Measurements from ENCODE around the gene CDKL5. TPM values are rescaled to one million over a fixed set of nuclear protein-coding genes. Genes with fewer than 3 reads are reported as not detected.

The CDKL5 gene
- total RNA-seq, 1 experiment from 2014 or later: 0.34 TPM

- no peak for DNase-seq (ENCODE audit: low read depth)
- in situ Hi-C loops (cut with HindIII; ENCODE audit: low pct_unique_long_range_greater_than_20kb, low sequenced_read_pairs): no loop called here
These were observed 188.7 kb downstream of the CDKL5 start for GRCh38 chrX:18613930-18614639.

DNA sequence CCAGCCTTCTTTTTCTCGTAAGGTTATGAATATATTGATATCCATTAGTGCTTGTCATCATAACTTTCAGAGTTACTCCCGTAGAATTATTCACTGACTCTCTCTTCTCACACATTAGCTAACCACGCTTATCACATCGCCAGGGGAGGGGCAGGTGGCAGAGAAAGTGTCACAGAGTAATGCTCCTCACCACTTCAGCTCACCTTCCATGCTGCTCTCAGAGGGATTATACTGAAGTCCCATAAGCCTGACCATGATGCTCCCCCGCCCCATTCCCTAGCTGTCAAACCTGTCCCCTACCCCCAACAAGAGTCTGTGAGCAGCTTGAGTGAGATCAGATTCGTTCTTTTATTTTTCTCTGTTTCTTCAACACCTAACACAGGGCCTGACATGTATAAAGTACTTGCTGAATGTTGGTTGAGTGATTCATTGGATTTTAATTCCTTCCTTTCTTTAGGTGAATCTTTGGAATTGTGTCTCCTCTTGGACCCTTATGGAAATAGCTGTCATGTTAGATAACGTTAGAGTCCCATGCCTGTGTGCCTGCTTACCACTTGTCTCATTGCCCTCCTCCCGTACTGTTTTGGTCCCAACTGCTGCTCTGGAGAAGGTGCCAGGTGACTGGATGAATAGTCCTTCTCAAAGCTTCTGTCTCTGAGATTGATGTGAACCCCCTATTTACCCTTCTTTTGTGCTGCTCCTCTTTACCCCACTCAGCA is 191.4 kb downstream of the CDKL5 start:
- DNase-seq (ENCODE audit: low read depth): no peak
- in situ Hi-C loops (cut with HindIII; ENCODE audit: low pct_unique_long_range_greater_than_20kb, low sequenced_read_pairs): no loop called here

GRCh38 chrX:18617407-18617750 is 192.0 kb downstream of the CDKL5 start:
- peak; percentile 78 for DNase-seq (ENCODE audit: low read depth)
- in situ Hi-C loops (cut with HindIII; ENCODE audit: low pct_unique_long_range_greater_than_20kb, low sequenced_read_pairs): no loop called here

DNA sequence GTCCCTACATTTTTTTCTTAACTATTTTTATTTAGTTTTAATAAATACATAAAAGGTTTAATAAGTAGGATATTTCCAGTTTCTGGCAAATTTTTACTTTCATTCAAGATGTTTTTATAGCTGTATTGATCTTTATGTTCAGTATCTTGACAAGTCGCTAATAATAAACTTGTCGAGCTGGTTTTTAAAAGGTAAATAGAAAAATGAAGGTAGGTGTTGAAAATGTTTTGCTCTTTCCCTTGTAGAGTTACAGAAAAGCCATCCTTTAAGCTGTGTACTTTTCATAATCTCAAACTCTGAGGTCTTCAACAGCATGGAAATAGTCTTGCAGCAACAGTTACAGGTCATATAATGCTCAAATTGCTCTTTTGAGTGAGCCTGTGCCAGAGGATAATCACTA is 193.9 kb downstream of the CDKL5 start:
- in situ Hi-C loops (cut with HindIII; ENCODE audit: low pct_unique_long_range_greater_than_20kb, low sequenced_read_pairs): no loop called here
- DNase-seq (ENCODE audit: low read depth): no peak

DNA sequence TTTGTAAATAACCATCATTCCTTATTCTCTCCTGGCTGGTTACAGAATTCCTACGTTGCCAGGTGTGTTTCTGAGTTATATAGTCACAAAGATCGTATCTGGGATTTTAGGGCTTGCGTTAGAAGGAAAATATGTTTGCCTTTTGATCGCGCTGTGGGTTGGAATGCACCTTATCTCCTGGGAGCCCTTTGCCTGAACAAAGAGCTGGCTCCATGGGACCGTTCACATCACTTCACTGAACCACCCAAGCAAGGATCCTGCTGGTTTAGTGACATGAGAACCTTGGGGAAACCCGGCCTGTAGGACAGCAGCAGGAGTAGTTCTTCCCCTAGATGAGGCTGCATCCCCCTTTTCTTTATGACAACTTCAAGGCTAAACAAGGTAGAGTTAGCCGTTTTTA is 194.9 kb downstream of the CDKL5 start:
- DNase-seq (ENCODE audit: low read depth): no peak
- in situ Hi-C loops (cut with HindIII; ENCODE audit: low pct_unique_long_range_greater_than_20kb, low sequenced_read_pairs): no loop called here

GRCh38 chrX:18624599-18624998 is 199.2 kb downstream of the CDKL5 start:
- DNase-seq (ENCODE audit: low read depth): no peak
- in situ Hi-C loops (cut with HindIII; ENCODE audit: low pct_unique_long_range_greater_than_20kb, low sequenced_read_pairs): no loop called here

- in situ Hi-C loops (cut with HindIII; ENCODE audit: low pct_unique_long_range_greater_than_20kb, low sequenced_read_pairs): no loop called here
- no peak for DNase-seq (ENCODE audit: low read depth)
These were observed 205.5 kb downstream of the CDKL5 start for GRCh38 chrX:18630934-18631333.

DNA sequence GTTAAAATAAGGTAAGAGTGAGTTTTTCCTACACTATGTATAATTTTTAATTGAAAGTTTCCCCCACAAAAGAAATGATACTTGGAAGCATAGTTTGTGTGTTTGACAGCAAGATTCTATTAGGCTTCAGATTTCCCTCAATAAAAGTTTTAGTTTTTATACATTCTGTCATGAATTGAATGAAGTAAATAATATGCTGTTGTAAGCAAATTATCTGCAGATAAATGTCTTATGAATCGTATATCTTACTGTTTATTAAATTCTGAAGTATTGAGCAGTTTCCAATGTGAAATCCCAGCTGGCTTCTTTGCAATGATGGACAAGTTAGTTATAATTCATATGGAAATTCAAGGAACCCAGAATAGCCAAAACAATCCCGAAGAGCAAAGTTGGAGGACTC is 213.0 kb downstream of the CDKL5 start:
- in situ Hi-C loops (cut with HindIII; ENCODE audit: low pct_unique_long_range_greater_than_20kb, low sequenced_read_pairs): no loop called here
- no peak for DNase-seq (ENCODE audit: low read depth)

DNA sequence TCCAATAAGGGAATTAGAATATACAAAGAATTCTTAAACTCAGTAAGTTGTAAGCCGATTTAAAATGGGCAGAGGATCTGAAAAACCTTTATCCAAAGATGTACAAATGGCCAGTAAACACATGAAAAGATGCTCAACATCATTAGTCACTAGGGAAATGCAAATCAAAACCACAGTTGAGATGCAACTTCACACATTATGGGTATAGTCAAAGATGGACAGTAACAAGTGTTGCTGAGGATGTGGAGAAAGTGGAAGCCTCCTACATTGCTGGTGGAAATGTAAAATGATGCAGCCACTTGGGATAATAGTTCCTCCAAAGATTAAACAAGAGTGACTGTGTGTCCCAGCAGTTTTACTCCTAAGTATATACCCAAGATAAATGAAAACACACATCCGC is 213.9 kb downstream of the CDKL5 start:
- in situ Hi-C loops (cut with HindIII; ENCODE audit: low pct_unique_long_range_greater_than_20kb, low sequenced_read_pairs): no loop called here
- no peak for DNase-seq (ENCODE audit: low read depth)

GRCh38 chrX:18640686-18641085 is 215.3 kb downstream of the CDKL5 start:
- no peak for DNase-seq (ENCODE audit: low read depth)
- in situ Hi-C loops (cut with HindIII; ENCODE audit: low pct_unique_long_range_greater_than_20kb, low sequenced_read_pairs): no loop called here

DNA sequence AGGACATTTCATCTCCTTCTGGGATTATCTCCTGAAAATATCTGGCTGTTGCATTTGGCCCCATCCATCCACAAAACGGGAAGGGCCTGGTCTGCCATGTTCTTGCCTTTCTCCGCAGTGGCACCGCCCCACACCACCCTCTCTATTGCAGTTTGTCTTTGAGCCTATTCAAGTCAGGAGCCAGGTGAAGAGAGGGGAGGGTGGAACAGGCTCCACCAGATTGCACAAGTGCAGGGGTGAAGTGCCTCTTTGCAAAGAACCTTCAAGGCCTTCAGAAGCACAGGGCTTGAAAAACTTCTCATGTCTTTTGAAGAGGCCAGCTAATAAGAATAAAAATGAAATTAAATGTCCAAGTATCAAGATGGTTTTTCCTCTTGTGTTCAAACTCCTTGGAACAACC is 217.8 kb downstream of the CDKL5 start:
- no peak for DNase-seq (ENCODE audit: low read depth)
- in situ Hi-C loops (cut with HindIII; ENCODE audit: low pct_unique_long_range_greater_than_20kb, low sequenced_read_pairs): no loop called here

DNA sequence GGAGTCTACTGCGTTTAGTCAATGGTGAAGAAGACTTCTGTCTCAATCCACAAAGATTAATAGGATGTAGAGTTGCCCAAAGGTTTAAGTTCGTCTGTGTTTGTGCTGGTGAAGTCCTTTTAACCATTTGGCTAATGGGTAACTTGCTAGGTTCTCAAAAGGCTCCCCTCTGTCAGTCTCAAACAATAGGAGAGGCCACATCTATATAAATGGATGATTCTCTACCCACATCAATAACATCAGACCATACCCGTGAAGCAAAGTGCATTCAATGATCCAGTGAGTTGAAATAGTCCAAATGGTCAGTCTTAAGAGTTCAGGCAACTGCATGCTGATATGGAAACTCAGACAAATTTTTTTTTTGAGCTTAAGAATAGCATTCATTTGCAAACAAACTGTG is 218.4 kb downstream of the CDKL5 start:
- in situ Hi-C loops (cut with HindIII; ENCODE audit: low pct_unique_long_range_greater_than_20kb, low sequenced_read_pairs): no loop called here

DNA sequence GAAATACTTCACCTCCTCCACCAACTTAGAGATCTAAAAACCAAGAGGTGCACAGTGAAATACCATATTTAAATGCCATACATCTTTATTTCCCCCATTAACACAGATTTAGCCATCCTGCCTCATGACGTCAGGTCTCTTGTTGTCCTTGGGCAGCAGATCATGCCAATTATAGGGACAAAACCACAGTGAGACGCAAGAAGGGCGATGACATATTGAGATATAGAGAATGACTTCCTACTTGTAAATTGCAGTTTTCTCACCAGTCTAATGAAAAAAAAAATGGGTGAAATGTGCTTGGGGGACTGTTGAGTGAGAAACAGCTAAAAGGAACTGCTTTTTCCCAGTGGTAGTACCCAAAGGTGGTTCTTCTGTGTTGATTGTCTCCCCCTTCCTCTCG is 222.2 kb downstream of the CDKL5 start:
- DNase-seq (ENCODE audit: low read depth): no peak
- in situ Hi-C loops (cut with HindIII; ENCODE audit: low pct_unique_long_range_greater_than_20kb, low sequenced_read_pairs): no loop called here

More for the DNA sequence above, 218.4 kb downstream of the CDKL5 start:
- DNase-seq (ENCODE audit: low read depth): no peak

- DNase-seq (ENCODE audit: low read depth): no peak
These were observed 224.1 kb downstream of the CDKL5 start for GRCh38 chrX:18649498-18649951.

GRCh38 chrX:18650662-18651061 is 225.3 kb downstream of the CDKL5 start:
- in situ Hi-C loops (cut with HindIII; ENCODE audit: low pct_unique_long_range_greater_than_20kb, low sequenced_read_pairs): no loop called here
- no peak for DNase-seq (ENCODE audit: low read depth)

More at GRCh38 chrX:18649498-18649951, 224.1 kb downstream of the CDKL5 start:
- in situ Hi-C loops (cut with HindIII; ENCODE audit: low pct_unique_long_range_greater_than_20kb, low sequenced_read_pairs): no loop called here

GRCh38 chrX:18652636-18653035 is 227.2 kb downstream of the CDKL5 start:
- in situ Hi-C loops (cut with HindIII; ENCODE audit: low pct_unique_long_range_greater_than_20kb, low sequenced_read_pairs): no loop called here
- no peak for DNase-seq (ENCODE audit: low read depth)

GRCh38 chrX:18654875-18655836 is 229.7 kb downstream of the CDKL5 start:
- DNase-seq (ENCODE audit: low read depth): no peak
- in situ Hi-C loops (cut with HindIII; ENCODE audit: low pct_unique_long_range_greater_than_20kb, low sequenced_read_pairs): no loop called here

- no peak for DNase-seq (ENCODE audit: low read depth)
- in situ Hi-C loops (cut with HindIII; ENCODE audit: low pct_unique_long_range_greater_than_20kb, low sequenced_read_pairs): no loop called here
These were observed 235.9 kb downstream of the CDKL5 start for GRCh38 chrX:18661273-18661672.

- in situ Hi-C loops (cut with HindIII; ENCODE audit: low pct_unique_long_range_greater_than_20kb, low sequenced_read_pairs): no loop called here
These were observed 239.5 kb downstream of the CDKL5 start for GRCh38 chrX:18664947-18665346.

More at GRCh38 chrX:18664947-18665346, 239.5 kb downstream of the CDKL5 start:
- no peak for DNase-seq (ENCODE audit: low read depth)

Measured in Caki2 (cell line).